Right forelimb (tissue), 1 donor: ENCODE results near the gene TMEM126B.

Experiments used
- DNase-seq: peaks from one replicate; pipeline ENCODE4 v3.0.0-alpha.2; 2018

Gene TMEM126B

DNA sequence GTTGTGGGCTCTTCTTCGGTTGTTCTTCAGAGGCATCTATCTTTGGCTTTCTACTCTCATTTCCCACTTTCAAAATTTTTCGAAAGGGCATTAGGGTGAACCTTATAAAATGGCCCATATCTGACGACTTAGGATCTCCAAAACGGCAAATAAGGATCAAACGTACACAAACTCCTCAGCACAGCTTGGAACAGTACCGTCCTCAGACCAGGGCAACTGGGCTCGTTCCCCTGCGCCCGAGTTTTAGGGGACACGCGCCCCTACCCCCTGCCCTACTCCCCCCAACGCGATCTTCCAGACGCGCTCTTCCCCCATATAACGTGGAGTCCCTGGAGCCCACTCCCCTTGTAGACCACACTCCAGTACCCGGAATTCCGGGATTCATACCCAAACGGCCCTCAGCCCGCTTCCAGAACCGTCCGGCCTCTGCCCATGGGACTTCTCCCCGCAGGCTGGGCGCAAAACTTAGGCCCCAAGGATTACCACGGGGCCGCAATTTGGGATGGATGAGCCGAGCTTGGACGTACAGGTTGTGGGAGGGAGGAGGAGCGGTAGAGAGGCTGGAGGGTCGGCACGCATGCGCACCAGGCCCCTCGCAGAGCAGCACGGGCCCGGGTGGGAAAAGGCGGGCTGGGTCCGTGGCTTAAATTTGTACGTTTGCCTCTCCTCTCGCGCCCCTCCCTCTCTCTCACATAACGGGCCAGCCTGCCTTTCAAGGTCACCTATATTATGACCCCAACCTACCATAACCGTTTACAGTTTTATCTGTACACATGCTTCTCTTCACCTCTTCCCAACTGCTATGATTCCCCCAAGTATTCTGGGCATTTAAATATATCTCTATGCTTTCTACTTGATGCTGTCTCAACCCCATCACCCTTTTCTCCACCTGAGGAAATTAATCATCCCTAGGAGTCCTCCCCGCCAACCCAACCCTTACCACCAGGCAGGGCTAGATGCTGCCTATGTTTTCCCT is 54.2 kb downstream of the TMEM126B start:
- peak; percentile 89 for DNase-seq

DNA sequence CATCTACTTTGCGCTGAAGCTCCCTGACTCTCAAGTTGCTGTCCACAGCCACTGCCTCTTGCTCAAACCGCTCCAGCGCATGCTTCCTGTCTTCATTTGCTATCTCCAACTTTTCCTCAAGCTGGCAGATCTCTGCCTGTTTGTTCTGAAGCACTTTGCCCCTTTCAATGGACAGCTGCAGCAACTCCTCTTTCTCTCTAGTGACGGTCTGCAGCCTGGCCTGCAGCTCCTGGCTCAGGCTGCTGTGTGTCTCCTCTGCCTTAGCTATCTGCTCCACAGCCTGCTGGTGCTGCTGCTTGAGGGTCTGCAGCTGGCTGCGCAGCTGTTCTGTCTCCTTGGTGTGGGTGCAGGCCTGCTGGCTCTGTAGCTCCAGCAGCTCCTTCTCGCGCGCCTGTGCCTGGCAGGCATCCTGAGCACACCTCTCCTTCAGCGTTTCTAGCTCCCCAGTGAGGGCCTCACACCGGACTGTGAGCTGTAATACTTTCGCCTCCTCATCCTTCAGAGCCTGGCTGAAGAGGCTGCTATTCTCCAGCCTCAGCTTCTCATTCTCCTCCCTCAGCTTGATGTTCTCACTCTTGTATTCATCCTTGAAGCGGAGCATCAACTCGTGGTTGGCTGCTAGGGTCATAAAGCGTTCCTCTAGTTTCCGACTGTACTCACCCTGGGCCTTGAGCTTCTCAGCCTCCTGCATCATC is 56.9 kb downstream of the TMEM126B start:
- peak; percentile 66 for DNase-seq

DNA sequence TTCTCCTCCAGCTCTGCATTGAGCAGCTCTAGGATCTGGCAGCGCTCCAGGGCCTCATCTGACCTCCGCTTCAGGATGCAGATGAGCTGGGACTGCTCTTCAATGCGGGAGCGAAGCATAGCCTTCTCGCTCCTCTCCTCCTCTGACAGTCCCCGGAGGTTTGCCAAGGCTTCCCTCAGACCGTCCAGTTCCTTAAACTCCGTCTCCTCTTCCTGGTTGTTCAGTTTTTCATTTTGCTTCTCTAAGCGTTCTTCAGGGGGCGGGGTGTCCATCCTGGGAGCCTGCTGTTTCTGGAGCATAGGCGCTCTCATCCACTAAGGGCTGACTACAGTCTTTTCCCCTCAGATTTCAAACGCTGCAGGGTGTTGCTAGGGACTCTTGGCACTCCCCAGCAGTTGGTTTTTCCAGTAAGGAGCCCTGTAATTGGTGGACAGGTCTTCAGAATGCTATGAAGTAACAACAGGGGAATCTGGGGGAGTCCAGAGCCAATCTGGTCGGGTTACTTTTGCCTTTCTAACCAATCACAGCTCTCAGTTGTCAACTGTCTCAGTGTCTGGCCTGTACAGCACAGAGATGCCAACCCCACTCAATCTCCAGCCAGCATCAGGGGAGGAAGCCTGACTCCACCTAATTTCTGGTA is 57.5 kb downstream of the TMEM126B start, which contains the start of gene CCDC89:
Gene CCDC89, minus strand, starts transcription at position 376 of the 640 bp plus-strand sequence. Its CDS starts 65 bp downstream, at position 311.
- DNase-seq: peak; percentile 73
